ENCODE data around the gene FILIP1L.

Gene FILIP1L

GRCh38 chr3:100039075-100039474 lies 75.2 kb downstream of the FILIP1L start:
- DNase-seq, result no peak

- no peak for DNase-seq
Measured at GRCh38 chr3:100033903-100034471, 80.3 kb downstream of the FILIP1L start.

GRCh38 chr3:100033184-100033583 lies 81.1 kb downstream of the FILIP1L start:
- DNase-seq, result no peak

GRCh38 chr3:100032243-100032642 lies 82.1 kb downstream of the FILIP1L start:
- DNase-seq, result no peak

GRCh38 chr3:100030914-100031425 lies 83.3 kb downstream of the FILIP1L start:
- DNase-seq, result no peak

GRCh38 chr3:100030346-100030745 lies 84.0 kb downstream of the FILIP1L start:
- no peak for DNase-seq

GRCh38 chr3:100029689-100030088 lies 84.6 kb downstream of the FILIP1L start:
- DNase-seq, result no peak

- no peak for DNase-seq
Measured at GRCh38 chr3:100029052-100029451, 85.2 kb downstream of the FILIP1L start.

- no peak for DNase-seq
Measured at GRCh38 chr3:100027321-100027720, 87.0 kb downstream of the FILIP1L start.

- no peak for DNase-seq
Measured at GRCh38 chr3:100024520-100025303, 89.6 kb downstream of the FILIP1L start.

- no peak for DNase-seq
Measured at GRCh38 chr3:100023595-100023994, 90.7 kb downstream of the FILIP1L start.

- no peak for DNase-seq
Measured at GRCh38 chr3:100023150-100023549, 91.2 kb downstream of the FILIP1L start.

GRCh38 chr3:100022506-100022905 lies 91.8 kb downstream of the FILIP1L start:
- DNase-seq, result no peak

- no peak for DNase-seq
Measured at GRCh38 chr3:100020876-100021644, 93.2 kb downstream of the FILIP1L start.

- DNase-seq, result no peak
Measured at GRCh38 chr3:100019719-100020118, 94.6 kb downstream of the FILIP1L start.

- no peak for DNase-seq
Measured at GRCh38 chr3:100018806-100019205, 95.5 kb downstream of the FILIP1L start.

GRCh38 chr3:100010087-100010417 lies 104.2 kb downstream of the FILIP1L start:
- DNase-seq, result no peak

- DNase-seq, result no peak
Measured at GRCh38 chr3:100009276-100010086, 104.8 kb downstream of the FILIP1L start.

GRCh38 chr3:100008081-100008698 lies 106.1 kb downstream of the FILIP1L start:
- DNase-seq, result peak; percentile 13

- DNase-seq, result no peak
Measured at GRCh38 chr3:100007313-100007712, 107.0 kb downstream of the FILIP1L start.

GRCh38 chr3:100006570-100007271 lies 107.6 kb downstream of the FILIP1L start:
- no peak for DNase-seq

Data from NCI-H82 (cell line).